Liver (tissue), 9 donors: ENCODE measurements around the gene CCT2. TPM values are rescaled to one million over a fixed set of nuclear protein-coding genes. Genes with fewer than 3 reads are reported as not detected.

Experiments
- DNase-seq: peaks from one replicate; pipeline ENCODE4 v3.0.0-alpha.2; 2017; ENCODE audit warnings: low spot score
- H3K27ac ChIP-seq, 2 donors: one replicate each; pipeline ENCODE4 v1.7.0; 2013; ENCODE audit warnings: inconsistent platforms in 2 of 2, low read length in 2 of 2, control low read depth in 1 of 2, low read depth in 1 of 2, mild to moderate bottlenecking in 1 of 2
- H3K27me3 ChIP-seq, 4 donors: one replicate each; pipeline versions ENCODE4 v1.6.1 to v1.7.0; 2013; ENCODE audit warnings: low read length in 3 of 4, inconsistent platforms in 1 of 4, mild to moderate bottlenecking in 1 of 4, moderate library complexity in 1 of 4; ENCODE audit not compliant: control insufficient read depth in 4 of 4, insufficient read depth in 4 of 4
- H3K36me3 ChIP-seq, 4 donors: one replicate each; pipeline versions ENCODE4 v1.6.1 to v1.7.0; 2013; ENCODE audit warnings: low read length in 3 of 4, mild to moderate bottlenecking in 3 of 4, low read depth in 1 of 4, moderate library complexity in 1 of 4; ENCODE audit not compliant: control insufficient read depth in 4 of 4, insufficient read depth in 3 of 4
- H3K4me1 ChIP-seq, 4 donors: one replicate each; pipeline versions ENCODE4 v1.6.1 to v1.7.0; 2013; ENCODE audit warnings: low read length in 3 of 4, mild to moderate bottlenecking in 3 of 4, moderate library complexity in 1 of 4; ENCODE audit not compliant: control insufficient read depth in 4 of 4, insufficient read depth in 4 of 4
- H3K4me3 ChIP-seq, 3 donors: one replicate each; pipeline versions ENCODE4 v1.6.1 to v1.7.0; 2013; ENCODE audit warnings: low read length in 3 of 3, control low read depth in 1 of 3, low read depth in 1 of 3, mild to moderate bottlenecking in 1 of 3
- H3K9ac ChIP-seq, 2 donors: one replicate each; pipeline ENCODE4 v1.7.0; 2013; ENCODE audit warnings: low read length in 2 of 2, mild to moderate bottlenecking in 2 of 2, moderate library complexity in 2 of 2, control low read depth in 1 of 2, low read depth in 1 of 2
- H3K9me3 ChIP-seq, 4 donors: one replicate each; pipeline versions ENCODE4 v1.6.1 to v1.7.0; 2013; ENCODE audit warnings: low read length in 3 of 4; ENCODE audit not compliant: control insufficient read depth in 4 of 4
- FOXA1 ChIP-seq: IDR thresholded peaks from 2 replicates; pipeline ENCODE4 v1.6.1; 2016; ENCODE audit warnings: antibody characterized with exemption
- FOXA2 ChIP-seq: IDR thresholded peaks from 2 replicates; pipeline ENCODE4 v1.6.1; 2016; ENCODE audit warnings: antibody characterized with exemption
- GABPA ChIP-seq, 2 donors: IDR thresholded peaks in 1 of 2; conservative IDR thresholded peaks in 1 of 2; 2 replicates each; pipeline ENCODE4 v1.6.1; 2016; ENCODE audit warnings: antibody characterized with exemption in 2 of 2, mild to moderate bottlenecking in 1 of 2, moderate library complexity in 1 of 2
- HNF4A ChIP-seq, 2 donors: conservative IDR thresholded peaks; 2 replicates each; pipeline ENCODE4 v1.6.1; 2016; ENCODE audit warnings: antibody characterized with exemption in 2 of 2, mild to moderate bottlenecking in 2 of 2
- HNF4G ChIP-seq: IDR thresholded peaks from 2 replicates; pipeline ENCODE4 v1.6.1; 2016; ENCODE audit warnings: antibody characterized with exemption
- JUND ChIP-seq, 2 donors: IDR thresholded peaks; 2 replicates each; pipeline ENCODE4 v1.6.1; 2016; ENCODE audit warnings: antibody characterized with exemption in 2 of 2
- NR2F2 ChIP-seq: IDR thresholded peaks from 2 replicates; pipeline ENCODE4 v1.6.1; 2016; ENCODE audit warnings: antibody characterized with exemption
- RAD21 ChIP-seq, 2 donors: IDR thresholded peaks; 2 replicates each; pipeline ENCODE4 v1.6.1; 2016; ENCODE audit warnings: antibody characterized with exemption in 2 of 2, mild to moderate bottlenecking in 2 of 2
- SP1 ChIP-seq: IDR thresholded peaks from 2 replicates; pipeline ENCODE4 v1.6.1; 2018; ENCODE audit warnings: antibody characterized with exemption, mild to moderate bottlenecking
- WGBS: extraction: QIAGEN DNeasy Blood & Tissue Kit; methylation state at CpG from one replicate; pipeline ENCODE4 v1.1.7; 2013; 5-methylcytosine and 5-hydroxymethylcytosine counted together
- polyA plus RNA-seq, 2 donors: library from polyadenylated mRNA; stranded (reverse) in 1 of 2; unstranded in 1 of 2; fragments of 200-250 nt in 1 of 2; fragments of >200 nt in 1 of 2; fragmentation: Nextera tagmentation in 1 of 2; extraction: Ambion mirVana in 1 of 2; gene quantifications; one replicate each; pipeline versions ENCODE4 v1.2.1 to v1.2.3, GENCODE V29; 2013 to 2015
- total RNA-seq, 2 donors: library from RNA; depleted of rRNA; stranded (reverse); fragments of >200 nt; gene quantifications; one replicate each; pipeline ENCODE4 v1.2.3, GENCODE V29; 2014
- TF ChIP-seq, protein P1 (sequence below): fragments of 150-350 bp; IDR thresholded peaks from 2 replicates; pipeline ENCODE4 v1.5.1; 2017; ENCODE audit warnings: improper control_type of control experiment, low read depth, low read length; ENCODE audit not compliant: missing input control
- TF ChIP-seq, protein P2 (sequence below): IDR thresholded peaks from 2 replicates; pipeline ENCODE4 v1.6.1; 2016; ENCODE audit warnings: antibody characterized with exemption
- TF ChIP-seq, protein P3 (sequence below): IDR thresholded peaks from 2 replicates; pipeline ENCODE4 v1.6.1; 2016; ENCODE audit warnings: antibody characterized with exemption, mild to moderate bottlenecking
- TF ChIP-seq, protein P4 (sequence below): IDR thresholded peaks from 2 replicates; pipeline ENCODE4 v1.6.1; 2016; ENCODE audit warnings: antibody characterized with exemption
- TF ChIP-seq, protein P5 (sequence below): IDR thresholded peaks from 2 replicates; pipeline ENCODE4 v1.6.1; 2016; ENCODE audit warnings: antibody characterized with exemption
- donor health status: healthy.
- donor health status: healthy.
- donor health status: healthy.
- donor health status: healthy.
- donor health status: healthy.

The CCT2 gene
- total and polyA plus RNA-seq, 4 donors, result 43.6 to 145 (median 80.6) TPM

DNA sequence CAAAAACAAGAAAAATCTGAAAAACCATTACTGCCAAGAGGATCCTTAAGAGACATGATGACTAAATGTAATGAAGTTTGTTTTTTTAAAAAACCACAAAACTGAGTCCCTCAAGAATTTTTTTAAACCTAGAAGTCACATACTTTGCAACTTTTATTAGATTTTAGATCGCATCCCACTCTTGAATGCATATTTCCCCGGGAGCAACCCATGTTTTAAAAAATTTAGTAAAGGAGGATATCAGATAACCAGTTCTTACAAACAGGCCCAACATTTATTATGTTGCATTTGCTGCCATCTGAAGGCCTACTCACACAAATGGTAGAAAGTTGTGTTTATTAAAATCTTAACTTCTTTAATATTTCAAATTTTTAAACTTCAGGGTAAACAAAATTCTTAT is 44.3 kb upstream of the CCT2 start:
- peaks cover 0 to 2% (median 0%) of the 10 kb centered on the region in 4 donors for H3K9me3 ChIP-seq
- no peaks in the 10 kb centered on the region for H3K27me3 ChIP-seq
- H3K36me3 ChIP-seq, result peaks cover 0 to 2% (median 0%) of the 10 kb centered on the region in 4 donors
- H3K9ac ChIP-seq, result no peak overlapping the region
- no peaks in the 10 kb centered on the region for H3K4me1 ChIP-seq
- 92% methylated on average over 2 of the region's 2 CpGs for WGBS
- no peak for DNase-seq
- TF ChIP-seq RAD21 (IDR thresholded peaks at IDR 0.05), result peak in 1 of 2 donors; percentile 19
- TF ChIP-seq SP1, result no peak
- H3K4me3 ChIP-seq, result no peak overlapping the region
- H3K27ac ChIP-seq, result no peak overlapping the region

DNA sequence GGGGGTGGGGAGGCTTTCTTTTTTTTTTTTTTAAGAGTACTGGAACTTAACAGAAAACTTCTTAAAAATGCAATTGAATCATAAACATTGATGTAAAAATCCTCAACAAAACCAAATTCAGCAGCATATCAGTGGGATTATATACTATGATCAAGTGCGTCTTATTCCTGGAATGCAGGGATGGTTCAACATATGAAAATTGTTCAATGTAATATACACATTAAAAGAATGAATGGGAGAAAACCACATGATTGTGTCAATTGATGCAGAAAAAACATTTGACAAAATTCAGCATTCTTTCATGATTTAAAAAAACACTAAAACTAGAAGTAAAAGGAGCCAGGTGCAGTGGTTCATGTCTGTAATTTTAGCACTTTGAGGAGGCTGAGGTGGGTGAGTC is 41.2 kb upstream of the CCT2 start:
- Histone ChIP-seq H3K36me3 (peaks cover 0 to 2% (median 0%) of the 10 kb centered on the region in 4 donors), H3K27ac (no peak overlapping the region), H3K9ac (no peak overlapping the region), H3K9me3 (peaks cover 0 to 2% (median 0%) of the 10 kb centered on the region in 4 donors), H3K27me3 (no peaks in the 10 kb centered on the region), H3K4me3 (no peak overlapping the region), H3K4me1 (no peaks in the 10 kb centered on the region)
- 100% methylated on average over 1 of the region's 1 CpG for WGBS
- TF ChIP-seq NR2F2 (no peak), RAD21 (IDR thresholded peaks at IDR 0.05) (no peak), HNF4G (no peak), JUND (IDR thresholded peaks at IDR 0.05) (no peak), SP1 (no peak), FOXA2 (no peak), FOXA1 (no peak), HNF4A (conservative IDR thresholded peaks at IDR 0.05) (no peak), GABPA (IDR thresholded peaks at IDR 0.05 in 1 of 2, conservative IDR thresholded peaks at IDR 0.05 in 1 of 2) (no peak)
- TF ChIP-seq, protein P1, sequence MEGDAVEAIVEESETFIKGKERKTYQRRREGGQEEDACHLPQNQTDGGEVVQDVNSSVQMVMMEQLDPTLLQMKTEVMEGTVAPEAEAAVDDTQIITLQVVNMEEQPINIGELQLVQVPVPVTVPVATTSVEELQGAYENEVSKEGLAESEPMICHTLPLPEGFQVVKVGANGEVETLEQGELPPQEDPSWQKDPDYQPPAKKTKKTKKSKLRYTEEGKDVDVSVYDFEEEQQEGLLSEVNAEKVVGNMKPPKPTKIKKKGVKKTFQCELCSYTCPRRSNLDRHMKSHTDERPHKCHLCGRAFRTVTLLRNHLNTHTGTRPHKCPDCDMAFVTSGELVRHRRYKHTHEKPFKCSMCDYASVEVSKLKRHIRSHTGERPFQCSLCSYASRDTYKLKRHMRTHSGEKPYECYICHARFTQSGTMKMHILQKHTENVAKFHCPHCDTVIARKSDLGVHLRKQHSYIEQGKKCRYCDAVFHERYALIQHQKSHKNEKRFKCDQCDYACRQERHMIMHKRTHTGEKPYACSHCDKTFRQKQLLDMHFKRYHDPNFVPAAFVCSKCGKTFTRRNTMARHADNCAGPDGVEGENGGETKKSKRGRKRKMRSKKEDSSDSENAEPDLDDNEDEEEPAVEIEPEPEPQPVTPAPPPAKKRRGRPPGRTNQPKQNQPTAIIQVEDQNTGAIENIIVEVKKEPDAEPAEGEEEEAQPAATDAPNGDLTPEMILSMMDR, result no peak
- TF ChIP-seq, protein P2, sequence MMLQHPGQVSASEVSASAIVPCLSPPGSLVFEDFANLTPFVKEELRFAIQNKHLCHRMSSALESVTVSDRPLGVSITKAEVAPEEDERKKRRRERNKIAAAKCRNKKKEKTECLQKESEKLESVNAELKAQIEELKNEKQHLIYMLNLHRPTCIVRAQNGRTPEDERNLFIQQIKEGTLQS, result no peak
- TF ChIP-seq, protein P3, sequence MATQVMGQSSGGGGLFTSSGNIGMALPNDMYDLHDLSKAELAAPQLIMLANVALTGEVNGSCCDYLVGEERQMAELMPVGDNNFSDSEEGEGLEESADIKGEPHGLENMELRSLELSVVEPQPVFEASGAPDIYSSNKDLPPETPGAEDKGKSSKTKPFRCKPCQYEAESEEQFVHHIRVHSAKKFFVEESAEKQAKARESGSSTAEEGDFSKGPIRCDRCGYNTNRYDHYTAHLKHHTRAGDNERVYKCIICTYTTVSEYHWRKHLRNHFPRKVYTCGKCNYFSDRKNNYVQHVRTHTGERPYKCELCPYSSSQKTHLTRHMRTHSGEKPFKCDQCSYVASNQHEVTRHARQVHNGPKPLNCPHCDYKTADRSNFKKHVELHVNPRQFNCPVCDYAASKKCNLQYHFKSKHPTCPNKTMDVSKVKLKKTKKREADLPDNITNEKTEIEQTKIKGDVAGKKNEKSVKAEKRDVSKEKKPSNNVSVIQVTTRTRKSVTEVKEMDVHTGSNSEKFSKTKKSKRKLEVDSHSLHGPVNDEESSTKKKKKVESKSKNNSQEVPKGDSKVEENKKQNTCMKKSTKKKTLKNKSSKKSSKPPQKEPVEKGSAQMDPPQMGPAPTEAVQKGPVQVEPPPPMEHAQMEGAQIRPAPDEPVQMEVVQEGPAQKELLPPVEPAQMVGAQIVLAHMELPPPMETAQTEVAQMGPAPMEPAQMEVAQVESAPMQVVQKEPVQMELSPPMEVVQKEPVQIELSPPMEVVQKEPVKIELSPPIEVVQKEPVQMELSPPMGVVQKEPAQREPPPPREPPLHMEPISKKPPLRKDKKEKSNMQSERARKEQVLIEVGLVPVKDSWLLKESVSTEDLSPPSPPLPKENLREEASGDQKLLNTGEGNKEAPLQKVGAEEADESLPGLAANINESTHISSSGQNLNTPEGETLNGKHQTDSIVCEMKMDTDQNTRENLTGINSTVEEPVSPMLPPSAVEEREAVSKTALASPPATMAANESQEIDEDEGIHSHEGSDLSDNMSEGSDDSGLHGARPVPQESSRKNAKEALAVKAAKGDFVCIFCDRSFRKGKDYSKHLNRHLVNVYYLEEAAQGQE, result no peak
- TF ChIP-seq, protein P4, sequence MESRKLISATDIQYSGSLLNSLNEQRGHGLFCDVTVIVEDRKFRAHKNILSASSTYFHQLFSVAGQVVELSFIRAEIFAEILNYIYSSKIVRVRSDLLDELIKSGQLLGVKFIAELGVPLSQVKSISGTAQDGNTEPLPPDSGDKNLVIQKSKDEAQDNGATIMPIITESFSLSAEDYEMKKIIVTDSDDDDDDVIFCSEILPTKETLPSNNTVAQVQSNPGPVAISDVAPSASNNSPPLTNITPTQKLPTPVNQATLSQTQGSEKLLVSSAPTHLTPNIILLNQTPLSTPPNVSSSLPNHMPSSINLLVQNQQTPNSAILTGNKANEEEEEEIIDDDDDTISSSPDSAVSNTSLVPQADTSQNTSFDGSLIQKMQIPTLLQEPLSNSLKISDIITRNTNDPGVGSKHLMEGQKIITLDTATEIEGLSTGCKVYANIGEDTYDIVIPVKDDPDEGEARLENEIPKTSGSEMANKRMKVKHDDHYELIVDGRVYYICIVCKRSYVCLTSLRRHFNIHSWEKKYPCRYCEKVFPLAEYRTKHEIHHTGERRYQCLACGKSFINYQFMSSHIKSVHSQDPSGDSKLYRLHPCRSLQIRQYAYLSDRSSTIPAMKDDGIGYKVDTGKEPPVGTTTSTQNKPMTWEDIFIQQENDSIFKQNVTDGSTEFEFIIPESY, result no peak
- TF ChIP-seq, protein P5, sequence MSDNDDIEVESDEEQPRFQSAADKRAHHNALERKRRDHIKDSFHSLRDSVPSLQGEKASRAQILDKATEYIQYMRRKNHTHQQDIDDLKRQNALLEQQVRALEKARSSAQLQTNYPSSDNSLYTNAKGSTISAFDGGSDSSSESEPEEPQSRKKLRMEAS, result no peak
- no peak for DNase-seq
